Keratinocyte (primary cell): Measurements from ENCODE around the gene CBX3.

Experiments
- CTCF ChIP-seq, 3 experiments: IDR thresholded peaks in 1 of 3; conservative IDR thresholded peaks in 1 of 3; optimal IDR thresholded peaks in 1 of 3; 2 replicates in 2 of 3; 3 replicates in 1 of 3; pipeline versions ENCODE3 to v1.5.1; 2011; ENCODE audit warnings: low read length in 3 of 3, mild to moderate bottlenecking in 3 of 3, moderate library complexity in 2 of 3, control low read depth in 1 of 3, inconsistent platforms in 1 of 3; ENCODE audit not compliant: insufficient read depth in 2 of 3; ENCODE audit errors: extremely low read depth in 1 of 3
- EZH2 ChIP-seq: IDR thresholded peaks from one replicate; pipeline ENCODE4 v1.6.1; 2012; ENCODE audit warnings: inconsistent platforms, mild to moderate bottlenecking, low read length, moderate library complexity

- TF ChIP-seq CTCF (optimal IDR thresholded peaks at IDR 0.05 in 1 of 3, IDR thresholded peaks at IDR 0.05 in 1 of 3, conservative IDR thresholded peaks at IDR 0.05 in 1 of 3; ENCODE audit: extremely low read depth in 1 of 3, insufficient read depth in 2 of 3, low read length in 3 of 3) (no peak), EZH2 (no peak)
Measured at GRCh38 chr7:26167303-26167934, 34.1 kb upstream of the CBX3 start.
